Trophoblast cell (in vitro differentiated cells and primary cell): Measurements from ENCODE around the gene BHLHE41.

Experiments
- DNase-seq, 2 donors: peaks; one replicate each; pipeline ENCODE4 v3.0.0-alpha.2; 2016
- H2AFZ ChIP-seq: 2 replicates; pipeline ENCODE4 v1.6.1; 2013; ENCODE audit warnings: low read length, moderate library complexity, mild to moderate bottlenecking; ENCODE audit not compliant: insufficient read depth, poor library complexity
- H2AK5ac ChIP-seq: 2 replicates; pipeline ENCODE4 v1.6.1; 2013; ENCODE audit warnings: mild to moderate bottlenecking, low read length
- H2BK120ac ChIP-seq: 2 replicates; pipeline ENCODE4 v1.6.1; 2013; ENCODE audit warnings: low read length, mild to moderate bottlenecking, moderate library complexity; ENCODE audit not compliant: insufficient read depth, poor library complexity
- H2BK12ac ChIP-seq: 2 replicates; pipeline ENCODE4 v1.6.1; 2013; ENCODE audit warnings: mild to moderate bottlenecking, low read length, moderate library complexity
- H2BK5ac ChIP-seq: 2 replicates; pipeline ENCODE4 v1.6.1; 2013; ENCODE audit warnings: low read length, low read depth, moderate library complexity, mild to moderate bottlenecking; ENCODE audit not compliant: poor library complexity
- H3K14ac ChIP-seq: 2 replicates; pipeline ENCODE4 v1.6.1; 2013; ENCODE audit warnings: mild to moderate bottlenecking, low read length
- H3K18ac ChIP-seq: 2 replicates; pipeline ENCODE4 v1.6.1; 2013; ENCODE audit warnings: mild to moderate bottlenecking, low read length
- H3K23ac ChIP-seq: 2 replicates; pipeline ENCODE4 v1.6.1; 2013; ENCODE audit warnings: low read length
- H3K27ac ChIP-seq: 2 replicates; pipeline ENCODE4 v1.5.1; 2013; ENCODE audit warnings: low read depth, mild to moderate bottlenecking, inconsistent platforms, low read length, moderate library complexity
- H3K27me3 ChIP-seq: 2 replicates; pipeline ENCODE4 v1.6.1; 2013; ENCODE audit warnings: inconsistent platforms, mild to moderate bottlenecking, low read length, moderate library complexity; ENCODE audit not compliant: insufficient read depth
- H3K36me3 ChIP-seq, 2 experiments: 1 replicate in 1 of 2; 2 replicates in 1 of 2; pipeline ENCODE4 v1.6.1; 2013; ENCODE audit warnings: low read length in 2 of 2, mild to moderate bottlenecking in 2 of 2, moderate library complexity in 1 of 2; ENCODE audit not compliant: insufficient read depth in 2 of 2, control insufficient read depth in 1 of 2
- H3K4ac ChIP-seq: 2 replicates; pipeline ENCODE4 v1.6.1; 2013; ENCODE audit warnings: low read depth, mild to moderate bottlenecking, low read length, moderate library complexity
- H3K4me1 ChIP-seq, 2 experiments: 1 replicate in 1 of 2; 2 replicates in 1 of 2; pipeline ENCODE4 v1.6.1; 2013; ENCODE audit warnings: low read length in 2 of 2, mild to moderate bottlenecking in 2 of 2, moderate library complexity in 1 of 2; ENCODE audit not compliant: insufficient read depth in 2 of 2, control insufficient read depth in 1 of 2
- H3K4me2 ChIP-seq: 2 replicates; pipeline ENCODE4 v1.6.1; 2013; ENCODE audit warnings: inconsistent platforms, mild to moderate bottlenecking, low read length, moderate library complexity
- H3K4me3 ChIP-seq: 2 replicates; pipeline ENCODE4 v1.5.1; 2013; ENCODE audit warnings: mild to moderate bottlenecking, low read depth, low read length, inconsistent platforms
- H3K79me1 ChIP-seq: one replicate; pipeline ENCODE4 v1.6.1; 2013; ENCODE audit warnings: low read length
- H3K79me2 ChIP-seq: 2 replicates; pipeline ENCODE4 v1.6.1; 2013; ENCODE audit warnings: low read length, mild to moderate bottlenecking; ENCODE audit not compliant: control insufficient read depth, insufficient read depth, poor library complexity
- H3K9ac ChIP-seq: 2 replicates; pipeline ENCODE4 v1.6.1; 2013; ENCODE audit warnings: mild to moderate bottlenecking, low read length
- H3K9me3 ChIP-seq: 2 replicates; pipeline ENCODE4 v1.6.1; 2013; ENCODE audit warnings: low read depth, mild to moderate bottlenecking, control low read depth, inconsistent platforms, low read length; ENCODE audit not compliant: insufficient read depth
- H4K12ac ChIP-seq: 2 replicates; pipeline ENCODE4 v1.6.1; 2013; ENCODE audit warnings: low read depth, mild to moderate bottlenecking, low read length, moderate library complexity
- H4K8ac ChIP-seq: 2 replicates; pipeline ENCODE4 v1.6.1; 2013; ENCODE audit warnings: low read depth, mild to moderate bottlenecking, low read length, moderate library complexity
- H4K91ac ChIP-seq: one replicate; pipeline ENCODE4 v1.6.1; 2013; ENCODE audit warnings: low read depth, mild to moderate bottlenecking, low read length, moderate library complexity
- WGBS: extraction: QIAGEN DNeasy Blood & Tissue Kit; methylation state at CpG from one replicate; pipeline ENCODE4 v1.1.7; 2013; ENCODE audit warnings: missing lambda C conversion rate; ENCODE audit not compliant: insufficient read length, insufficient coverage; ENCODE audit errors: extremely low coverage; 5-methylcytosine and 5-hydroxymethylcytosine counted together

The BHLHE41 gene

GRCh38 chr12:26128168-26128567 is 3.3 kb upstream of the BHLHE41 start:
- no peaks in the 10 kb centered on the region for H3K79me1 ChIP-seq
- no peak overlapping the region for H3K23ac ChIP-seq
- no peak overlapping the region for H3K4me3 ChIP-seq
- no peak overlapping the region for H3K9ac ChIP-seq
- H2AK5ac ChIP-seq, result no peak overlapping the region
- H3K36me3 ChIP-seq, result no peaks in the 10 kb centered on the region
- no peak overlapping the region for H2BK120ac ChIP-seq
- no peak overlapping the region for H4K91ac ChIP-seq
- peaks cover 23% of the 10 kb centered on the region for H3K27me3 ChIP-seq
- H3K18ac ChIP-seq, result no peak overlapping the region
- H3K4me1 ChIP-seq, result peaks cover 5 to 6% of the 10 kb centered on the region in 2 experiments
- peaks cover 1% of the 10 kb centered on the region for H3K9me3 ChIP-seq
- no peak overlapping the region for H3K27ac ChIP-seq
- H2BK12ac ChIP-seq, result no peak overlapping the region
- no peak overlapping the region for H2AFZ ChIP-seq
- no peak overlapping the region for H4K12ac ChIP-seq
- H3K4ac ChIP-seq, result no peak overlapping the region
- no peak overlapping the region for H2BK5ac ChIP-seq
- no peak overlapping the region for H3K14ac ChIP-seq
- no peak overlapping the region for H4K8ac ChIP-seq
- H3K79me2 ChIP-seq, result no peaks in the 10 kb centered on the region
- no peak overlapping the region for H3K4me2 ChIP-seq
- DNase-seq, result no peak

- no peak overlapping the region for H4K12ac ChIP-seq
- H2AFZ ChIP-seq, result no peak overlapping the region
- no peak overlapping the region for H2BK120ac ChIP-seq
- H4K91ac ChIP-seq, result no peak overlapping the region
- H3K9ac ChIP-seq, result no peak overlapping the region
- H3K4me3 ChIP-seq, result no peak overlapping the region
- no CpG with 5 or more reads among the region's 2 CpGs for WGBS
- H2BK5ac ChIP-seq, result no peak overlapping the region
- H3K36me3 ChIP-seq, result no peaks in the 10 kb centered on the region
- no peaks in the 10 kb centered on the region for H3K79me1 ChIP-seq
- H3K4me2 ChIP-seq, result no peak overlapping the region
- H4K8ac ChIP-seq, result no peak overlapping the region
- no peak overlapping the region for H3K4ac ChIP-seq
- peaks cover 31% of the 10 kb centered on the region for H3K27me3 ChIP-seq
- H3K27ac ChIP-seq, result no peak overlapping the region
- H3K18ac ChIP-seq, result no peak overlapping the region
- no peak overlapping the region for H2BK12ac ChIP-seq
- no peaks in the 10 kb centered on the region for H3K79me2 ChIP-seq
- H2AK5ac ChIP-seq, result no peak overlapping the region
- peaks cover 1% of the 10 kb centered on the region for H3K9me3 ChIP-seq
- H3K23ac ChIP-seq, result no peak overlapping the region
- peaks cover 9 to 12% of the 10 kb centered on the region in 2 experiments for H3K4me1 ChIP-seq
- DNase-seq, result no peak
- no peak overlapping the region for H3K14ac ChIP-seq
Measured at GRCh38 chr12:26127404-26127803, 2.6 kb upstream of the BHLHE41 start.

- no peaks in the 10 kb centered on the region for H3K79me2 ChIP-seq
- H4K8ac ChIP-seq, result peak overlapping the region; percentile 36
- no peaks in the 10 kb centered on the region for H3K79me1 ChIP-seq
- peak overlapping the region; percentile 69 for H3K4me3 ChIP-seq
- H3K4me1 ChIP-seq, result peaks cover 12 to 13% of the 10 kb centered on the region in 2 experiments
- H2BK5ac ChIP-seq, result no peak overlapping the region
- H3K4me2 ChIP-seq, result peak overlapping the region; percentile 100
- no peak overlapping the region for H2BK12ac ChIP-seq
- H3K27me3 ChIP-seq, result peaks cover 32% of the 10 kb centered on the region
- H3K36me3 ChIP-seq, result no peaks in the 10 kb centered on the region
- peaks cover 1% of the 10 kb centered on the region for H3K9me3 ChIP-seq
- no peak overlapping the region for H2BK120ac ChIP-seq
- no CpG with 5 or more reads among the region's 60 CpGs for WGBS
- H4K12ac ChIP-seq, result no peak overlapping the region
- peak; percentile 85 to 87 for DNase-seq
- H3K18ac ChIP-seq, result no peak overlapping the region
- no peak overlapping the region for H3K27ac ChIP-seq
- peak overlapping the region; percentile 7 for H3K14ac ChIP-seq
- H3K9ac ChIP-seq, result peak overlapping the region; percentile 28
- H2AFZ ChIP-seq, result peak overlapping the region; percentile 69
- H3K23ac ChIP-seq, result no peak overlapping the region
- no peak overlapping the region for H2AK5ac ChIP-seq
- no peak overlapping the region for H3K4ac ChIP-seq
- H4K91ac ChIP-seq, result peak overlapping the region; percentile 8
Measured at GRCh38 chr12:26126340-26127284, 1.8 kb upstream of the BHLHE41 start.

GRCh38 chr12:26125400-26126339 is 833 bp upstream of the BHLHE41 start:
- H3K9me3 ChIP-seq, result peaks cover 1% of the 10 kb centered on the region
- H3K14ac ChIP-seq, result no peak overlapping the region
- no peak overlapping the region for H4K8ac ChIP-seq
- no peak overlapping the region for H3K4ac ChIP-seq
- H3K4me3 ChIP-seq, result peak overlapping the region; percentile 69
- peak overlapping the region; percentile 100 for H3K4me2 ChIP-seq
- peak; percentile 88 to 91 for DNase-seq
- peaks cover 12 to 13% of the 10 kb centered on the region in 2 experiments for H3K4me1 ChIP-seq
- H3K79me2 ChIP-seq, result no peaks in the 10 kb centered on the region
- no CpG with 5 or more reads among the region's 66 CpGs for WGBS
- no peak overlapping the region for H3K27ac ChIP-seq
- no peak overlapping the region for H3K9ac ChIP-seq
- no peak overlapping the region for H2BK12ac ChIP-seq
- H4K12ac ChIP-seq, result no peak overlapping the region
- H2AFZ ChIP-seq, result peak overlapping the region; percentile 69
- H4K91ac ChIP-seq, result no peak overlapping the region
- H3K36me3 ChIP-seq, result no peaks in the 10 kb centered on the region
- H3K18ac ChIP-seq, result no peak overlapping the region
- peaks cover 34% of the 10 kb centered on the region for H3K27me3 ChIP-seq
- no peak overlapping the region for H2BK5ac ChIP-seq
- H2AK5ac ChIP-seq, result no peak overlapping the region
- no peak overlapping the region for H2BK120ac ChIP-seq
- no peak overlapping the region for H3K23ac ChIP-seq
- no peaks in the 10 kb centered on the region for H3K79me1 ChIP-seq
